BJ (cell line): ENCODE measurements around the gene ZBTB39. TPM values are rescaled to one million over a fixed set of nuclear protein-coding genes. Genes with fewer than 3 reads are reported as not detected.

Experiments
- CTCF ChIA-PET: fragments of 350-600 bp; formaldehyde crosslinking; extraction: SDS; loops from one replicate; lab custom pipeline; 2021; ENCODE audit warnings: antibody characterized with exemption, inconsistent platforms; lab: Yijun Ruan, JAX
- POLR2A ChIA-PET: fragments of 300-600 bp; sonication (Branson Sonifier 250); formaldehyde crosslinking; extraction: SDS; loops from one replicate; lab custom pipeline; 2021; ENCODE audit warnings: antibody characterized with exemption; lab: Charles Lee
- DNase-seq: peaks from one replicate; pipeline ENCODE4 v3.0.0-alpha.2; 2011; ENCODE audit warnings: low read depth
- H3K27me3 ChIP-seq: 2 replicates; pipeline ENCODE4 v1.6.0; 2011; ENCODE audit warnings: low read length; ENCODE audit not compliant: control insufficient read depth, insufficient read depth
- H3K36me3 ChIP-seq: 2 replicates; pipeline ENCODE4 v1.5.1; 2011; ENCODE audit warnings: low read length; ENCODE audit not compliant: control insufficient read depth, insufficient read depth
- H3K4me3 ChIP-seq: 2 replicates; pipeline ENCODE4 v1.5.1; 2011; ENCODE audit warnings: low read depth, mild to moderate bottlenecking, control low read depth, low read length
- CTCF ChIP-seq: IDR thresholded peaks from 2 replicates; pipeline ENCODE4 v1.5.1; 2011; ENCODE audit warnings: low read depth, mild to moderate bottlenecking, control low read depth, inconsistent platforms, low read length, moderate library complexity; ENCODE audit not compliant: insufficient read depth
- polyA plus RNA-seq: library from polyadenylated mRNA; depleted of rRNA; stranded (reverse); fragments of >200 nt; gene quantifications from 2 replicates; pipeline ENCODE4 v1.2.3, GENCODE V29; 2011

Gene ZBTB39
- polyA plus RNA-seq, 1 experiment: 4.2 TPM

GRCh38 chr12:57006809-57007475 lies 596 bp upstream of the ZBTB39 start:
- H3K36me3 ChIP-seq: peaks cover 16% of the 10 kb centered on the region
- no peak for DNase-seq
- ChIA-PET POLR2A (no interaction called here), CTCF (interaction anchor here (0.6 to 11.3 kb wide), 16 partner anchors 9 to 296 kb away, joined by 3 to 148 read pairs (median 7); partner anchors contain the start of genes HSD17B6, MYO1A, NEMP1 and STAT6)
- no peaks in the 10 kb centered on the region for H3K27me3 ChIP-seq
- H3K4me3 ChIP-seq: peak overlapping the region; percentile 31
- TF ChIP-seq CTCF: no peak

GRCh38 chr12:57004651-57005050 lies 1.7 kb downstream of the ZBTB39 start:
- DNase-seq: no peak
- POLR2A ChIA-PET: no interaction called here
- Histone ChIP-seq H3K27me3 (no peaks in the 10 kb centered on the region), H3K4me3 (no peak overlapping the region), H3K36me3 (peaks cover 16% of the 10 kb centered on the region)
- no peak for TF ChIP-seq CTCF
- CTCF ChIA-PET: interaction anchor here (0.6 to 11.4 kb wide), 13 partner anchors 12 to 279 kb away, joined by 3 to 220 read pairs (median 3); partner anchors contain the start of genes HSD17B6, NACA and STAT6

GRCh38 chr12:57003395-57003794 lies 3.0 kb downstream of the ZBTB39 start:
- ChIA-PET POLR2A (no interaction called here), CTCF (interaction anchor here (1.2 to 11.4 kb wide), 9 partner anchors 11 to 263 kb away, joined by 3 to 220 read pairs (median 6); partner anchors contain the start of genes HSD17B6 and MYO1A)
- H3K4me3 ChIP-seq: no peak overlapping the region
- no peak for TF ChIP-seq CTCF
- no peaks in the 10 kb centered on the region for H3K27me3 ChIP-seq
- H3K36me3 ChIP-seq: peaks cover 16% of the 10 kb centered on the region
- DNase-seq: no peak

GRCh38 chr12:57001448-57001906 lies 4.9 kb downstream of the ZBTB39 start:
- DNase-seq: no peak
- CTCF ChIA-PET: interaction anchor here (0.6 to 11.4 kb wide), 24 partner anchors 10 to 365 kb away, joined by 3 to 220 read pairs (median 4); partner anchors contain the start of genes HSD17B6 and MYO1A
- POLR2A ChIA-PET: no interaction called here
- peaks cover 16% of the 10 kb centered on the region for H3K36me3 ChIP-seq
- H3K27me3 ChIP-seq: no peaks in the 10 kb centered on the region
- H3K4me3 ChIP-seq: no peak overlapping the region
- TF ChIP-seq CTCF: peak; percentile 79

- ChIA-PET POLR2A (no interaction called here), CTCF (interaction anchor here (0.9 to 11.4 kb wide), 8 partner anchors 9 to 260 kb away, joined by 3 to 220 read pairs (median 4); partner anchors contain the start of gene HSD17B6)
- H3K36me3 ChIP-seq: peaks cover 16% of the 10 kb centered on the region
- DNase-seq: no peak
- H3K27me3 ChIP-seq: no peaks in the 10 kb centered on the region
- no peak for TF ChIP-seq CTCF
- no peak overlapping the region for H3K4me3 ChIP-seq
These were observed 6.0 kb downstream of the ZBTB39 start for GRCh38 chr12:57000393-57000792.
